Ascending aorta (tissue), 2 donors: ENCODE data around the gene AATK. TPM values are rescaled to one million over a fixed set of nuclear protein-coding genes. Genes with fewer than 3 reads are reported as not detected.

Source experiments
- DNase-seq, 2 donors: peaks; one replicate each; pipeline ENCODE4 v3.0.0-alpha.2; 2019; ENCODE audit warnings: low spot score in 2 of 2
- H3K27ac ChIP-seq, 2 donors: fragments of 200-600 bp; sonication (generic); one replicate each; pipeline ENCODE4 v1.5.1; 2016 to 2017; ENCODE audit warnings: mild to moderate bottlenecking in 1 of 2
- H3K27me3 ChIP-seq: fragments of 200-600 bp; sonication (generic); one replicate; pipeline ENCODE4 v1.5.1; 2017
- H3K36me3 ChIP-seq, 2 donors: fragments of 200-600 bp; sonication (generic); one replicate each; pipeline ENCODE4 v1.5.1; 2016
- H3K4me1 ChIP-seq, 2 donors: fragments of 200-600 bp; sonication (generic); one replicate each; pipeline ENCODE4 v1.5.1; 2016 to 2017; ENCODE audit warnings: mild to moderate bottlenecking in 1 of 2
- H3K4me3 ChIP-seq, 2 donors: fragments of 200-600 bp; sonication (generic); one replicate each; pipeline ENCODE4 v1.5.1; 2016 to 2017; ENCODE audit warnings: mild to moderate bottlenecking in 1 of 2
- H3K9me3 ChIP-seq, 2 donors: fragments of 200-600 bp; sonication (generic); one replicate each; pipeline ENCODE4 v1.5.1; 2016
- intact Hi-C: fragments of 100-400 bp; cut with DNase I; formaldehyde crosslinking; loops from one replicate; pipeline ENCODE4 v1.15.1; 2023
- total RNA-seq: library from RNA; depleted of rRNA; stranded (reverse); fragments of >200 nt; gene quantifications from one replicate; pipeline ENCODE4 v1.1.0, GENCODE V29; 2016
- TF ChIP-seq, protein P1 (sequence below), 3 experiments: fragments of 200-600 bp in 2 of 3; fragments of 450-650 bp in 1 of 3; sonication (generic) in 2 of 3; IDR thresholded peaks; one replicate each; pipeline ENCODE4 v1.5.1; 2016 to 2019; ENCODE audit warnings: antibody characterized with exemption in 3 of 3, mild to moderate bottlenecking in 1 of 3, moderate library complexity in 1 of 3

The AATK gene
- total RNA-seq, 1 donor from 2014 or later: 20.6 TPM

GRCh38 chr17:81134064-81134781 is 31.8 kb downstream of the AATK start:
- Histone ChIP-seq H3K9me3 (no peaks in the 10 kb centered on the region), H3K4me3 (no peak overlapping the region), H3K27ac (no peak overlapping the region), H3K36me3 (no peaks in the 10 kb centered on the region), H3K27me3 (no peaks in the 10 kb centered on the region), H3K4me1 (no peaks in the 10 kb centered on the region)
- no peak for DNase-seq
- TF ChIP-seq, protein P1, sequence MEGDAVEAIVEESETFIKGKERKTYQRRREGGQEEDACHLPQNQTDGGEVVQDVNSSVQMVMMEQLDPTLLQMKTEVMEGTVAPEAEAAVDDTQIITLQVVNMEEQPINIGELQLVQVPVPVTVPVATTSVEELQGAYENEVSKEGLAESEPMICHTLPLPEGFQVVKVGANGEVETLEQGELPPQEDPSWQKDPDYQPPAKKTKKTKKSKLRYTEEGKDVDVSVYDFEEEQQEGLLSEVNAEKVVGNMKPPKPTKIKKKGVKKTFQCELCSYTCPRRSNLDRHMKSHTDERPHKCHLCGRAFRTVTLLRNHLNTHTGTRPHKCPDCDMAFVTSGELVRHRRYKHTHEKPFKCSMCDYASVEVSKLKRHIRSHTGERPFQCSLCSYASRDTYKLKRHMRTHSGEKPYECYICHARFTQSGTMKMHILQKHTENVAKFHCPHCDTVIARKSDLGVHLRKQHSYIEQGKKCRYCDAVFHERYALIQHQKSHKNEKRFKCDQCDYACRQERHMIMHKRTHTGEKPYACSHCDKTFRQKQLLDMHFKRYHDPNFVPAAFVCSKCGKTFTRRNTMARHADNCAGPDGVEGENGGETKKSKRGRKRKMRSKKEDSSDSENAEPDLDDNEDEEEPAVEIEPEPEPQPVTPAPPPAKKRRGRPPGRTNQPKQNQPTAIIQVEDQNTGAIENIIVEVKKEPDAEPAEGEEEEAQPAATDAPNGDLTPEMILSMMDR (IDR thresholded peaks at IDR 0.05): no peak
- intact Hi-C loops: no loop called here

DNA sequence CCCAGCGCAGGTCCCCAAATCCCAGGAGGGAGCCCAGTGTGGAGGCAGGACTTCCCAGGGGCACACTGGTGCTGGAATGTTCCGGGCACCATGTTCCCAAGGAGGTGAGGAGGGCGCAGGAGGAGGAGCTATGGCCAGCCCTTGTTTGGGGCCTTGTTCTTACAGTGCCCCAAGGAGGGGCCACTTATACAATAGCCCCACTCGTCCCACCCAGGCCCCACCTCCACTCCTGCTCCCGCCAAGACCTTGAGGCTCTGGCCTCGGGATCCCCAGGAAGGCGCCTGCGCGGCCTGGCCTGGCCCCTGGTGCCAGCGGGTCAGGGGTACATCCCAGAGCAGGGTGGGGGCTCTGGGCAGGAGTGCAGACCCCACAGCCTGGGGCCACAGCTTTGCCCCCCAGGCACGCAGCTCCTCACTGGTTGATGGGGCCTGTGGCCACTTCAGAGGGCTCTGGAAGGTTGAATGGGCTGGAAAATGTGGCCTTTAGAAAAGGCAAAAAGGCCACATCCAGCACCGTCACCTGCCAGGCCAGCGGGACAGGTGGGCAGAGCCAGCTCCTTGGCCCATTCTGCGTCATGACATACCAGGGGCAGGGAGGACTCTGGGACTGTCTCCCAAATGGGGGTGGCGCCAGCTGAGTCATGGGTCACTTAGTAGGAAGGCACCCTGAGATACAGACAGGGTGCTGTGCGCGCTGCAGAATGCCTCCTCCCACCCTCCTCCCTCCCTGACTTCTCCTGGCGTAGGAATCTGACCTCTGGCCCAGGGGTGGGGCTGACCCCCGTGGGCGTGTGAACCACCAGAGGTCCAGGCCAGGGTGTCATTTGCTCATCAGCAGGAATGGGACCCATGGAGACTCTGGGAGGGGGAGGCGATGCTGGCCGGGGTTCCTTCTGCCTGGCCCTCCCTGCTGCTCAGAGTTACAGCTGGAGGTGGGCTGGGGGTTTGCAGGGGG is 33.0 kb downstream of the AATK start:
- H3K4me3 ChIP-seq: no peak overlapping the region
- intact Hi-C loops: no loop called here
- no peaks in the 10 kb centered on the region for H3K4me1 ChIP-seq
- TF ChIP-seq, protein P1 (IDR thresholded peaks at IDR 0.05): no peak
- DNase-seq: no peak
- H3K9me3 ChIP-seq: no peaks in the 10 kb centered on the region
- H3K27me3 ChIP-seq: no peaks in the 10 kb centered on the region
- H3K36me3 ChIP-seq: no peaks in the 10 kb centered on the region
- no peak overlapping the region for H3K27ac ChIP-seq

- Histone ChIP-seq H3K27me3 (no peaks in the 10 kb centered on the region), H3K27ac (no peak overlapping the region), H3K36me3 (no peaks in the 10 kb centered on the region), H3K9me3 (no peaks in the 10 kb centered on the region), H3K4me3 (no peak overlapping the region), H3K4me1 (no peaks in the 10 kb centered on the region)
- intact Hi-C loops: no loop called here
- DNase-seq: no peak
- TF ChIP-seq, protein P1 (IDR thresholded peaks at IDR 0.05): no peak
Measured at GRCh38 chr17:81132197-81132540, 33.9 kb downstream of the AATK start.

DNA sequence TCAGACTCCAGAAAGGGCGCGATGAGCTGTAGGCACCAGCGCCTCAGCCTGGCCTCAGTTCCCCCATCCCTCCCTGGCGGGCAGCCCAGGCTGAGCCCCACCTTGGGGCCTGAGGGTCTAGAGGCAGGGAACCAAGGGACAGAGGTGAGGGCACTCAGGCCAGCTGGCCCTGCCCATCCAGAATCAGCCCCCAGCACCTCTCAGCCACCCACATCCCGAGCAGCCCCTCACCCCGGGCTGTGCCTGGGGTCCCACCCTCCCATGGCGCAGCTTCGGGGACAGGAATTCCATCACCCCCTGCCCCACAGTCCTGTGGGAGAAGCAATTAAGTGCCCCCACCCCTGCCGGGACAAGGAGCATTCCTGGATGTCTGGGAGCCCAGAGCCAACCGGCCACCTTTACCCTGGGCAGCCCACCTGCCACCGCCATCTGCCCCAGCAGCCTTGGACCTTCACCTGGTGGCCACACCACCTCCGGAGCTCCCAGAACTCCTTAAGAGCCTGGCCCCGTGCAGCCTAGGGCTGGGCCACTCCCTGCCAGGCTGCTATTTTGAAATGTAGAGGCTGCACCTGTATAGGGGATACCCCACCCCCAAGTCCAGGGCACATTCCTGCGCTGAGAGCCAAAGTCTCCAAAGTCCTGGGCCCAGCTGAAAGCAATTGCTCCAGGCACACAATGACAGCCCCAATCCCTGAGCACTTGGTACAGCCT is 34.4 kb downstream of the AATK start:
- Histone ChIP-seq H3K4me3 (no peak overlapping the region), H3K27ac (no peak overlapping the region), H3K36me3 (no peaks in the 10 kb centered on the region), H3K27me3 (no peaks in the 10 kb centered on the region), H3K9me3 (no peaks in the 10 kb centered on the region), H3K4me1 (no peaks in the 10 kb centered on the region)
- intact Hi-C loops: no loop called here
- no peak for DNase-seq
- TF ChIP-seq, protein P1 (IDR thresholded peaks at IDR 0.05): no peak

GRCh38 chr17:81130385-81131361 is 35.3 kb downstream of the AATK start:
- no peak overlapping the region for H3K4me3 ChIP-seq
- no peak for DNase-seq
- H3K27ac ChIP-seq: no peak overlapping the region
- intact Hi-C loops: no loop called here
- H3K4me1 ChIP-seq: no peaks in the 10 kb centered on the region
- no peaks in the 10 kb centered on the region for H3K9me3 ChIP-seq
- H3K27me3 ChIP-seq: no peaks in the 10 kb centered on the region
- no peaks in the 10 kb centered on the region for H3K36me3 ChIP-seq
- TF ChIP-seq, protein P1 (IDR thresholded peaks at IDR 0.05): no peak
